H1 (cell line): ENCODE measurements around the gene ACOT7. TPM values are rescaled to one million over a fixed set of nuclear protein-coding genes. Genes with fewer than 3 reads are reported as not detected.

Source experiments
- CHD2 ChIP-seq: IDR thresholded peaks from 2 replicates; pipeline ENCODE4 v1.6.1; 2012; ENCODE audit warnings: low read length, improper control_type of control experiment
- EP300 ChIP-seq, 2 experiments: IDR thresholded peaks; 1 replicate in 1 of 2; 2 replicates in 1 of 2; pipeline ENCODE4 v1.6.1; 2011 to 2012; ENCODE audit warnings: low read depth in 2 of 2, low read length in 2 of 2, mild to moderate bottlenecking in 2 of 2, borderline replicate concordance in 1 of 2, inconsistent platforms in 1 of 2, moderate library complexity in 1 of 2
- FOSL1 ChIP-seq: IDR thresholded peaks from 2 replicates; pipeline ENCODE4 v1.6.1; 2011; ENCODE audit warnings: mild to moderate bottlenecking, low read depth, low read length, moderate library complexity; ENCODE audit not compliant: insufficient read depth
- KDM4A ChIP-seq: IDR thresholded peaks from one replicate; pipeline ENCODE4 v1.7.1; 2012; ENCODE audit warnings: low read depth, mild to moderate bottlenecking, moderate library complexity, low read length, inconsistent platforms; ENCODE audit not compliant: severe bottlenecking
- MAFK ChIP-seq: IDR thresholded peaks from 2 replicates; pipeline ENCODE4 v1.6.1; 2012; ENCODE audit warnings: low read depth, mild to moderate bottlenecking, improper control_type of control experiment, low read length
- SP4 ChIP-seq: IDR thresholded peaks from 2 replicates; pipeline ENCODE4 v1.6.1; 2012; ENCODE audit warnings: low read length, inconsistent platforms
- polyA plus RNA-seq, 7 experiments: library from polyadenylated mRNA; depleted of rRNA in 3 of 7; stranded (reverse) in 5 of 7; unstranded in 2 of 7; fragments of >200 nt in 5 of 7; fragments of 200-250 nt in 2 of 7; gene quantifications; 1 replicate in 5 of 7; 2 replicates in 1 of 7; 4 replicates in 1 of 7; pipeline versions ENCODE4 v1.2.1 to v1.2.3, GENCODE V29; 2011 to 2013; ENCODE audit warnings: missing spikeins in 2 of 7, mixed read lengths in 2 of 7
- total RNA-seq: library from RNA; stranded (reverse); fragmentation: NEBNext Ultra II Directional; extraction: Animal tissue kit (Norgen Biotek cat#: 25700); gene quantifications from 2 replicates; pipeline ENCODE4 v1.2.1, GENCODE V29; 2021
- TF ChIP-seq, protein P1 (sequence below), 3 experiments: IDR thresholded peaks; 1 replicate in 2 of 3; 2 replicates in 1 of 3; pipeline versions ENCODE4 v1.5.1 to v1.6.1; 2011; ENCODE audit warnings: low read length in 3 of 3, mild to moderate bottlenecking in 3 of 3, inconsistent platforms in 2 of 3, low read depth in 1 of 3, moderate library complexity in 1 of 3; ENCODE audit not compliant: insufficient read depth in 1 of 3; ENCODE audit errors: control extremely low read depth in 1 of 3

The ACOT7 gene
- total and polyA plus RNA-seq, 2 of the 8 experiments (the other 6 are each of a cell fraction or from before 2014, with no cell fraction given): 151 to 214 TPM

DNA sequence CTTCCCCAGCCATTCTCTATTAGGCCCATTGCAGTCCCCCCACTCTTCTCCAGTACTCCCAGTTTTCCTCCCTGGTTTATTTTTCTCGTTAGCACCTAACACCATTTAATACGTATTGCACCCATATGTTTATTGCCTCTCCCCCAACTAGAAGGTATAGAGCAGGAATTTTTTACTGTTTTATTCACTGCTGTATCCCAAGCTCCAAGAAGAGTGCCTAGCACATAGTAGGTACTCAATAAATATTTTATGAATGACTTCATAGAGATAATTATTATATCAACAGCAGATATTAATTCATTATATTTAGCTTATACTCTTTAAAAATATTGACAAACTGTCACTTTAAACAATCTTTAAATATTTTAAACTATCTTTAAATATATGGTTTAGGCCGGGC is 5.7 kb upstream of the ACOT7 start (continued):
- TF ChIP-seq, protein P1, sequence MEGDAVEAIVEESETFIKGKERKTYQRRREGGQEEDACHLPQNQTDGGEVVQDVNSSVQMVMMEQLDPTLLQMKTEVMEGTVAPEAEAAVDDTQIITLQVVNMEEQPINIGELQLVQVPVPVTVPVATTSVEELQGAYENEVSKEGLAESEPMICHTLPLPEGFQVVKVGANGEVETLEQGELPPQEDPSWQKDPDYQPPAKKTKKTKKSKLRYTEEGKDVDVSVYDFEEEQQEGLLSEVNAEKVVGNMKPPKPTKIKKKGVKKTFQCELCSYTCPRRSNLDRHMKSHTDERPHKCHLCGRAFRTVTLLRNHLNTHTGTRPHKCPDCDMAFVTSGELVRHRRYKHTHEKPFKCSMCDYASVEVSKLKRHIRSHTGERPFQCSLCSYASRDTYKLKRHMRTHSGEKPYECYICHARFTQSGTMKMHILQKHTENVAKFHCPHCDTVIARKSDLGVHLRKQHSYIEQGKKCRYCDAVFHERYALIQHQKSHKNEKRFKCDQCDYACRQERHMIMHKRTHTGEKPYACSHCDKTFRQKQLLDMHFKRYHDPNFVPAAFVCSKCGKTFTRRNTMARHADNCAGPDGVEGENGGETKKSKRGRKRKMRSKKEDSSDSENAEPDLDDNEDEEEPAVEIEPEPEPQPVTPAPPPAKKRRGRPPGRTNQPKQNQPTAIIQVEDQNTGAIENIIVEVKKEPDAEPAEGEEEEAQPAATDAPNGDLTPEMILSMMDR (IDR thresholded peaks at IDR 0.05; ENCODE audit: control extremely low read depth in 1 of 3, insufficient read depth in 1 of 3, low read depth in 1 of 3, low read length in 3 of 3): no peak
- TF ChIP-seq KDM4A (no peak), EP300 (IDR thresholded peaks at IDR 0.05; ENCODE audit: borderline replicate concordance in 1 of 2, low read depth in 2 of 2, low read length in 2 of 2) (no peak), CHD2 (no peak), MAFK (no peak), FOSL1 (no peak), SP4 (no peak)
